Upper lobe of left lung (tissue), 6 donors: Measurements from ENCODE around the gene CRIP1. TPM values are rescaled to one million over a fixed set of nuclear protein-coding genes. Genes with fewer than 3 reads are reported as not detected.

Experiments used
- ATAC-seq, 2 donors: fragments of 200-7000 bp; cut with Tn5 transposase; one replicate each; pipeline ENCODE4 v1.9.1; 2022; ENCODE audit warnings: mild to moderate bottlenecking in 2 of 2, moderate library complexity in 2 of 2; ENCODE audit not compliant: low FRiP score in 2 of 2
- DNase-seq, 2 donors: peaks; one replicate each; pipeline ENCODE4 v3.0.0-alpha.2; 2019 to 2020
- H3K27ac ChIP-seq, 4 donors: fragments of 200-600 bp; sonication (generic); one replicate each; pipeline ENCODE4 v1.5.1; 2016 to 2019
- H3K27me3 ChIP-seq, 4 donors: fragments of 200-600 bp; sonication (generic); one replicate each; pipeline ENCODE4 v1.5.1; 2017 to 2019
- H3K36me3 ChIP-seq, 4 donors: fragments of 200-600 bp; sonication (generic); one replicate each; pipeline ENCODE4 v1.5.1; 2016 to 2019
- H3K4me1 ChIP-seq, 4 donors: fragments of 200-600 bp; sonication (generic); one replicate each; pipeline ENCODE4 v1.5.1; 2018 to 2019
- H3K4me3 ChIP-seq, 4 donors: fragments of 200-600 bp; sonication (generic); one replicate each; pipeline ENCODE4 v1.5.1; 2017 to 2019; ENCODE audit warnings: mild to moderate bottlenecking in 2 of 4, moderate library complexity in 1 of 4
- H3K9me3 ChIP-seq, 4 donors: fragments of 200-600 bp; sonication (generic); one replicate each; pipeline ENCODE4 v1.5.1; 2018 to 2019
- EP300 ChIP-seq, 4 donors: sonication (generic); formaldehyde crosslinking; IDR thresholded peaks; one replicate each; pipeline ENCODE4 v1.5.1; 2017; ENCODE audit warnings: antibody characterized with exemption in 4 of 4, control low read depth in 2 of 4
- POLR2A ChIP-seq, 4 donors: fragments of 450-650 bp; IDR thresholded peaks; one replicate each; pipeline ENCODE4 v1.5.1; 2016 to 2017; ENCODE audit warnings: antibody characterized with exemption in 4 of 4, mild to moderate bottlenecking in 2 of 4
- POLR2AphosphoS5 ChIP-seq, 2 donors: sonication (generic); formaldehyde crosslinking; IDR thresholded peaks; one replicate each; pipeline ENCODE4 v1.5.1; 2017; ENCODE audit warnings: antibody characterized with exemption in 2 of 2
- WGBS, 2 donors: methylation state at CpG; one replicate each; pipeline ENCODE4 v1.1.5; 2017 to 2018; 5-methylcytosine and 5-hydroxymethylcytosine counted together
- total RNA-seq, 6 donors: library from RNA; depleted of rRNA in 4 of 6; stranded (reverse); fragments of >200 nt in 4 of 6; gene quantifications; one replicate each; pipeline versions ENCODE4 v1.1.0 to v1.2.1, GENCODE V29; 2016 to 2021
- TF ChIP-seq, protein P1 (sequence below), 6 experiments: fragments of 450-650 bp in 4 of 6; fragments of 200-600 bp in 2 of 6; sonication (generic) in 2 of 6; IDR thresholded peaks; one replicate each; pipeline ENCODE4 v1.5.1; 2016 to 2019; ENCODE audit warnings: antibody characterized with exemption in 6 of 6
- donor health status: DM: no; HTN: no; CAD: no; lungs with moderate emphysema.
- donor health status: DM: no; HTN: yes; CAD: no; lungs with severe emphysema.

The CRIP1 gene
- total RNA-seq, 6 donors from 2014 or later: 26.2 to 425 (median 200) TPM

DNA sequence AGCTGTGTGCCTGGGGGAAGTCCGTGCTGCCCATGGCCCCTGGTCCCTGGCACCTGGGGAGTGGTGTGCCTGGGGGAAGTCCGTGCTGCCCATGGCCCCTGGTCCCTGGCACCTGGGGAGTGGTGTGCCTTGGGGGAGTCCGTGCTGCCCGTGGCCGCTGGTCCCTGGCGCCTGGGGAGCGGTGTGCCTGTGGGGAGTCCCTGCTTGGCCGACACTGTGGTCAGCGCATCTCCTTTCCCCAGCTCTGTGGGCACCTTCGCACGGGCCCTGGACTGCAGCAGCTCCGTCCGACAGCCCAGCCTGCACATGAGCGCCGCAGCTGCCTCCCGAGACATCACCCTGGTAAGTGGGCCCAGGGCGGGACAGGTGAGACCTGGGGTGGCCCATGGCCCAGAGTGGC, 26.6 kb upstream of the CRIP1 start:
- no peak overlapping the region for H3K27ac ChIP-seq
- ATAC-seq (no peak), DNase-seq (peak in 1 of 2 donors; percentile 80)
- TF ChIP-seq EP300 (IDR thresholded peaks at IDR 0.05): no peak
- TF ChIP-seq, protein P1, sequence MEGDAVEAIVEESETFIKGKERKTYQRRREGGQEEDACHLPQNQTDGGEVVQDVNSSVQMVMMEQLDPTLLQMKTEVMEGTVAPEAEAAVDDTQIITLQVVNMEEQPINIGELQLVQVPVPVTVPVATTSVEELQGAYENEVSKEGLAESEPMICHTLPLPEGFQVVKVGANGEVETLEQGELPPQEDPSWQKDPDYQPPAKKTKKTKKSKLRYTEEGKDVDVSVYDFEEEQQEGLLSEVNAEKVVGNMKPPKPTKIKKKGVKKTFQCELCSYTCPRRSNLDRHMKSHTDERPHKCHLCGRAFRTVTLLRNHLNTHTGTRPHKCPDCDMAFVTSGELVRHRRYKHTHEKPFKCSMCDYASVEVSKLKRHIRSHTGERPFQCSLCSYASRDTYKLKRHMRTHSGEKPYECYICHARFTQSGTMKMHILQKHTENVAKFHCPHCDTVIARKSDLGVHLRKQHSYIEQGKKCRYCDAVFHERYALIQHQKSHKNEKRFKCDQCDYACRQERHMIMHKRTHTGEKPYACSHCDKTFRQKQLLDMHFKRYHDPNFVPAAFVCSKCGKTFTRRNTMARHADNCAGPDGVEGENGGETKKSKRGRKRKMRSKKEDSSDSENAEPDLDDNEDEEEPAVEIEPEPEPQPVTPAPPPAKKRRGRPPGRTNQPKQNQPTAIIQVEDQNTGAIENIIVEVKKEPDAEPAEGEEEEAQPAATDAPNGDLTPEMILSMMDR (IDR thresholded peaks at IDR 0.05): no peak
- no peak for TF ChIP-seq POLR2A (IDR thresholded peaks at IDR 0.05)
- no peak for TF ChIP-seq POLR2AphosphoS5 (IDR thresholded peaks at IDR 0.05)
- 93 to 97% methylated on average over 2 to 14 of the region's 17 CpGs for WGBS, 2 donors
- H3K27me3 ChIP-seq: no peaks in the 10 kb centered on the region
- peaks cover 0 to 2% (median under 1%) of the 10 kb centered on the region in 4 donors for H3K4me1 ChIP-seq
- H3K9me3 ChIP-seq: no peaks in the 10 kb centered on the region
- H3K4me3 ChIP-seq: no peak overlapping the region
- H3K36me3 ChIP-seq: peaks cover 7 to 88% (median 63%) of the 10 kb centered on the region in 4 donors

- TF ChIP-seq POLR2A (IDR thresholded peaks at IDR 0.05): no peak
- TF ChIP-seq, protein P1 (IDR thresholded peaks at IDR 0.05): no peak
- no peak for TF ChIP-seq EP300 (IDR thresholded peaks at IDR 0.05)
- TF ChIP-seq POLR2AphosphoS5 (IDR thresholded peaks at IDR 0.05): no peak
- Histone ChIP-seq H3K9me3 (no peaks in the 10 kb centered on the region), H3K27me3 (no peaks in the 10 kb centered on the region), H3K4me1 (peaks cover 2 to 7% (median 5%) of the 10 kb centered on the region in 4 donors), H3K27ac (no peak overlapping the region), H3K4me3 (no peak overlapping the region), H3K36me3 (peaks cover 7 to 88% (median 64%) of the 10 kb centered on the region in 4 donors)
- ATAC-seq: no peak
- WGBS, 2 donors: 95 to 96% methylated on average over 12 to 17 of the region's 17 CpGs
- DNase-seq: peak in 1 of 2 donors; percentile 74
These were observed 26.1 kb upstream of the CRIP1 start for GRCh38 chr14:105460616-105461015.

- TF ChIP-seq POLR2A (IDR thresholded peaks at IDR 0.05): no peak
- TF ChIP-seq, protein P1 (IDR thresholded peaks at IDR 0.05): no peak
- TF ChIP-seq EP300 (IDR thresholded peaks at IDR 0.05): no peak
- TF ChIP-seq POLR2AphosphoS5 (IDR thresholded peaks at IDR 0.05): no peak
- DNase-seq: no peak
- no peak overlapping the region for H3K27ac ChIP-seq
- ATAC-seq: no peak
- H3K27me3 ChIP-seq: no peaks in the 10 kb centered on the region
- WGBS, 2 donors: 92 to 95% methylated on average over 10 to 18 of the region's 18 CpGs
- H3K4me1 ChIP-seq: peaks cover 6 to 8% (median 7%) of the 10 kb centered on the region in 4 donors
- H3K4me3 ChIP-seq: no peak overlapping the region
- H3K36me3 ChIP-seq: peaks cover 12 to 87% (median 66%) of the 10 kb centered on the region in 4 donors
- H3K9me3 ChIP-seq: no peaks in the 10 kb centered on the region
These were observed 24.8 kb upstream of the CRIP1 start for GRCh38 chr14:105461903-105462302.

DNA sequence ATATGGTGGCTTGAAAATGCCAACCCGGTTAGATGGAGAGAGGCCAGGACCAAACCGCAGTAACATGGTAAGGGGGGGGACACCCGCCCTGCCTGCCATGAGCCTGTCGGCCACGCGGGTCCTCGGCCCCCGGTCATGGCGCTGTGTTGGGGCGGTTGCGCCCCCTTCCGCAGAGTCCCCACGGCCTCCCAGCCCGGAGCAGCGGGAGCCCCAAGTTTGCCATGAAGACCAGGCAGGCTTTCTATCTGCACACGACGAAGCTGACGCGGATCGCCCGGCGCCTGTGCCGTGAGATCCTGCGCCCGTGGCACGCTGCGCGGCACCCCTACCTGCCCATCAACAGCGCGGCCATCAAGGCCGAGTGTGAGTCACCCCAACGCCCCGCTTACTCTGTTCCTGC, 22.2 kb upstream of the CRIP1 start:
- Histone ChIP-seq H3K4me3 (no peak overlapping the region), H3K27me3 (no peaks in the 10 kb centered on the region), H3K4me1 (peaks cover 7 to 19% (median 14%) of the 10 kb centered on the region in 4 donors), H3K36me3 (peaks cover 13 to 87% (median 69%) of the 10 kb centered on the region in 4 donors), H3K9me3 (no peaks in the 10 kb centered on the region), H3K27ac (no peak overlapping the region)
- WGBS, 2 donors: 89 to 93% methylated on average over 9 to 33 of the region's 33 CpGs
- DNase-seq (no peak), ATAC-seq (no peak)
- TF ChIP-seq POLR2AphosphoS5 (IDR thresholded peaks at IDR 0.05): no peak
- no peak for TF ChIP-seq POLR2A (IDR thresholded peaks at IDR 0.05)
- TF ChIP-seq EP300 (IDR thresholded peaks at IDR 0.05): no peak
- TF ChIP-seq, protein P1 (IDR thresholded peaks at IDR 0.05): no peak
